Breast epithelium (tissue), 4 donors: ENCODE results near the gene CCDC157. TPM values are rescaled to one million over a fixed set of nuclear protein-coding genes. Genes with fewer than 3 reads are reported as not detected.

Experiments used
- DNase-seq, 2 donors: peaks; one replicate each; pipeline ENCODE4 v3.0.0-alpha.2; 2019; ENCODE audit warnings: low spot score in 2 of 2
- H3K27ac ChIP-seq, 2 donors: fragments of 200-600 bp; sonication (generic) in 1 of 2; one replicate each; pipeline ENCODE4 v1.5.1; 2016 to 2019; ENCODE audit warnings: mild to moderate bottlenecking in 1 of 2
- H3K27me3 ChIP-seq, 2 donors: fragments of 200-600 bp; sonication (generic) in 1 of 2; one replicate each; pipeline versions ENCODE4 v1.5.1 to v1.6.0; 2017 to 2019; ENCODE audit warnings: control low read depth in 1 of 2, mild to moderate bottlenecking in 1 of 2
- H3K36me3 ChIP-seq: fragments of 200-600 bp; one replicate; pipeline ENCODE4 v1.5.1; 2019
- H3K4me1 ChIP-seq, 2 donors: fragments of 200-600 bp; sonication (generic); one replicate each; pipeline ENCODE4 v1.5.1; 2016 to 2019; ENCODE audit warnings: control low read depth in 1 of 2
- H3K4me3 ChIP-seq, 3 donors: fragments of 200-600 bp; sonication (generic); 1 replicate in 2 of 3; 2 replicates in 1 of 3; pipeline ENCODE4 v1.5.1; 2016 to 2019; ENCODE audit warnings: mild to moderate bottlenecking in 3 of 3, moderate library complexity in 2 of 3
- H3K9me3 ChIP-seq, 2 donors: fragments of 200-600 bp; sonication (generic) in 1 of 2; one replicate each; pipeline ENCODE4 v1.5.1; 2016 to 2019; ENCODE audit warnings: control low read depth in 1 of 2
- POLR2A ChIP-seq: fragments of 450-650 bp; IDR thresholded peaks from one replicate; pipeline ENCODE4 v1.6.1; 2016; ENCODE audit warnings: antibody characterized with exemption, mild to moderate bottlenecking, moderate library complexity
- POLR2AphosphoS5 ChIP-seq, 3 donors: sonication (generic); formaldehyde crosslinking; IDR thresholded peaks; one replicate each; pipeline ENCODE4 v1.6.1; 2017; ENCODE audit warnings: antibody characterized with exemption in 3 of 3
- intact Hi-C: fragments of 100-400 bp; cut with DNase I; formaldehyde crosslinking; loops from one replicate; pipeline ENCODE4 v1.15.1; 2023; ENCODE audit warnings: low total_unique reads
- total RNA-seq, 3 donors: library from RNA; depleted of rRNA; stranded (reverse); fragments of >200 nt; gene quantifications; one replicate each; pipeline ENCODE4 v1.1.0, GENCODE V29; 2016
- TF ChIP-seq, protein P1 (sequence below), 3 donors: fragments of 450-650 bp; IDR thresholded peaks; one replicate each; pipeline ENCODE4 v1.5.1; 2016 to 2017; ENCODE audit warnings: antibody characterized with exemption in 3 of 3, mild to moderate bottlenecking in 3 of 3, moderate library complexity in 3 of 3

Gene CCDC157
- total RNA-seq, 3 donors from 2014 or later, result 2.6 to 7.5 (median 6.6) TPM

DNA sequence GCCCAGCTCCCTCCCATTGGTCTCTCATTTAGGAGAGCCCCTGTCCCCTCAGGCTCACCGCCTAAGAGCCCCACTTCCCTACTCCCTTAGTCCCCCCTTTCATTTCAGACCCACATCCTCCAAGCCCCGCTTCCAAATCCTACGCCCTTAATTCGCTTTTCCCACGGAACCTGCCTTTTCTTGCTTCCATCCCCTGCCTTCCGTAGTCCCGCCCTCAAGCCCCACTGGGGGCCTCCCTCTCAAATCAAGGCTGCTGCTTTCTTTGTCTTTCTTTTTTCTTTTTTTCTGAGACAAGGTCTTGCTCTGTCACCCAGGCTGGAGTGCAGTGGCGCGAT lies 396 bp downstream of the CCDC157 start:
- no peaks in the 10 kb centered on the region for H3K36me3 ChIP-seq
- intact Hi-C loops, result no loop called here
- H3K27ac ChIP-seq, result peak overlapping the region; percentile 98 to 99
- no peaks in the 10 kb centered on the region for H3K9me3 ChIP-seq
- H3K27me3 ChIP-seq, result no peaks in the 10 kb centered on the region
- H3K4me3 ChIP-seq, result peak overlapping the region; percentile 82 to 97 (median 91)
- H3K4me1 ChIP-seq, result peaks cover 0 to 11% of the 10 kb centered on the region in 2 donors
- TF ChIP-seq POLR2A, result no peak
- no peak for TF ChIP-seq POLR2AphosphoS5 (IDR thresholded peaks at IDR 0.05)
- TF ChIP-seq, protein P1, sequence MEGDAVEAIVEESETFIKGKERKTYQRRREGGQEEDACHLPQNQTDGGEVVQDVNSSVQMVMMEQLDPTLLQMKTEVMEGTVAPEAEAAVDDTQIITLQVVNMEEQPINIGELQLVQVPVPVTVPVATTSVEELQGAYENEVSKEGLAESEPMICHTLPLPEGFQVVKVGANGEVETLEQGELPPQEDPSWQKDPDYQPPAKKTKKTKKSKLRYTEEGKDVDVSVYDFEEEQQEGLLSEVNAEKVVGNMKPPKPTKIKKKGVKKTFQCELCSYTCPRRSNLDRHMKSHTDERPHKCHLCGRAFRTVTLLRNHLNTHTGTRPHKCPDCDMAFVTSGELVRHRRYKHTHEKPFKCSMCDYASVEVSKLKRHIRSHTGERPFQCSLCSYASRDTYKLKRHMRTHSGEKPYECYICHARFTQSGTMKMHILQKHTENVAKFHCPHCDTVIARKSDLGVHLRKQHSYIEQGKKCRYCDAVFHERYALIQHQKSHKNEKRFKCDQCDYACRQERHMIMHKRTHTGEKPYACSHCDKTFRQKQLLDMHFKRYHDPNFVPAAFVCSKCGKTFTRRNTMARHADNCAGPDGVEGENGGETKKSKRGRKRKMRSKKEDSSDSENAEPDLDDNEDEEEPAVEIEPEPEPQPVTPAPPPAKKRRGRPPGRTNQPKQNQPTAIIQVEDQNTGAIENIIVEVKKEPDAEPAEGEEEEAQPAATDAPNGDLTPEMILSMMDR (IDR thresholded peaks at IDR 0.05), result no peak
- no peak for DNase-seq

DNA sequence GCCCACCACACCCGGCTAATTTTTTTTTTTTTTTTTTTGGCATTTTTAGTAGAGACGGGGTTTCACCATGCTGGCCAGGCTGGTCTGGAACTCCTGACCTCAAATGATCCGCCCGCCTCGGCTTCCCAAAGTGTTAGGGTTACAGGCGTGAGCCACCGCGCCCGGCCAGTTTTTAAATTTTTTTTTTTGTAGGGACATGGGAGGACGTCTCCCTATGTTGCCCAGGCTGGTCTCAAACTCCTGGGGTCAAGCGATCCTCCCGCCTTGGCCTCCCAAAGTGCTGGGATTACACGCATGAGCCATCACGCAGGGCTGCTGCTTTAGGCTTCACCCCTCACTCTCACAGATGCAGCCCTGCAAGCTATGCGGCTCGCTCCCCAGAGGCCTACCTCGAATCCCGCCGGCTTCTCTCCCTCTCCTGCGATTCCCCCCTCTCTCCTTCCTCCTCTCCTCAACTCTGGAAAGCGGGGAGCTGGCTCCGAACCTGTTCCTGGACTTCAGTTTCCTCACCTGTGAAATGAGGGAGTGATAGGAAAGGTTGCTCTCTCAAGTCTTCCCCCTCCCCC lies 926 bp downstream of the CCDC157 start:
- Histone ChIP-seq H3K27me3 (no peaks in the 10 kb centered on the region), H3K27ac (no peak overlapping the region), H3K4me1 (peaks cover 0 to 11% of the 10 kb centered on the region in 2 donors), H3K4me3 (peak overlapping the region in 2 of 3 donors; percentile 82 to 91), H3K36me3 (no peaks in the 10 kb centered on the region), H3K9me3 (no peaks in the 10 kb centered on the region)
- no peak for DNase-seq
- intact Hi-C loops, result no loop called here
- TF ChIP-seq POLR2AphosphoS5 (IDR thresholded peaks at IDR 0.05) (no peak), POLR2A (no peak)

DNA sequence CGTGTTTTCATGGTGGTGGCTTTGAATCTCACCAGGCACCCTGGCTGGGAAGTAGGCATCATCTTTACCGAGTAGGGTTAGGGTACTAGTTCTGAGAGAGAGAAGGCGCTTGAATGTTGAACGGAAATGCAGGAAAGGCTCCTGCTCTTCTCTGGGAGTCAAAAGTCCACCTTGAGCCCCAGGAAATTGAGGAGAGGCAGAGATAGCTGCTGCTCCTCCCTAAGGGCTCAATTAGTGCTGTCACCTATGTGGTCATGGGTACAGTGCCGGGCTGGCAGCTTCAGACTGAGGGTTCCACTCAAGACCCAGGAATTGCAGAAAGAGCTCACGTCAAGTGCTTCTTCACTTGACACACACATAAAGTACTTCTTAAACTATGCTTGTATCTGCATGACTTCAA lies 1.7 kb downstream of the CCDC157 start:
- TF ChIP-seq, protein P1 (IDR thresholded peaks at IDR 0.05), result no peak
- no peak for TF ChIP-seq POLR2AphosphoS5 (IDR thresholded peaks at IDR 0.05)
- TF ChIP-seq POLR2A, result no peak
- Histone ChIP-seq H3K4me1 (peaks cover 0 to 11% of the 10 kb centered on the region in 2 donors), H3K4me3 (no peak overlapping the region), H3K27ac (no peak overlapping the region), H3K36me3 (no peaks in the 10 kb centered on the region), H3K27me3 (no peaks in the 10 kb centered on the region), H3K9me3 (no peaks in the 10 kb centered on the region)
- intact Hi-C loops, result no loop called here
- no peak for DNase-seq

DNA sequence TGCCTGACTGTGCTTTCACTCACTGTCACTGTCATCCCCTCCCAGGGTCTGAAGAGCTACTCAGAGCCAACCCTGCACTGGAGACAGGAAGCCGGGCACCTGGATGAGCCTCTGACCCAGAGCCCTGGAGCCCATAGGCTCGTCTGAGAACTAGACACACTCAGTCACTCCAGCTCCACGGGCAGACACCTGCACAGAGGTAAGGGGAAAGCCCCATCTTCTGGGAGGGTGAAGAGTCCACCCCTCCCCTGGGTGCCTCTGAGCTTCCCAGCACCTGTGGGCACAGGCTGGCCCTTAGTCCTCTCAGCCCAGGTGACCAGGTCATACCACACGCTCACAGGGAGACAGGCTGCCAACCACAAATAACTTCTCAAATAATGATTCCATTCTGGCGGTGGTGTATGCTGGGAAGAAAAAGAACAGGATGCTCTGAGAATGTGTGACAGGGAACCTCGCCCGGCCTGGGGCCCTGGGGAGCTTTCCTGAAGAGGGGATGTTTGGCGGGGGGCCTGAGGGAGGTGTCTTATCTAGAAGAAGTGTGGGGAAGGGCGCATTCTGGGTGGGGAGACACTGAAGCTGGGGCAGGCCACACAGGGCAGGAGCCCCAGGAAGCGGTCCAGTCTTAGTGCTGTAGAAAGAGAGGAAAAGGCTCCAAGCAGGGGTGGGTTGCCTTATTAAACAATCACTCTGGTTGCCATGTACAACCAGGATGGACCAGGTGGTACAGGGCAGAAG lies 5.3 kb downstream of the CCDC157 start:
- Histone ChIP-seq H3K9me3 (no peaks in the 10 kb centered on the region), H3K4me3 (no peak overlapping the region), H3K27me3 (no peaks in the 10 kb centered on the region), H3K4me1 (no peaks in the 10 kb centered on the region), H3K36me3 (no peaks in the 10 kb centered on the region), H3K27ac (no peak overlapping the region)
- intact Hi-C loops, result no loop called here
- TF ChIP-seq, protein P1 (IDR thresholded peaks at IDR 0.05), result no peak
- TF ChIP-seq POLR2AphosphoS5 (IDR thresholded peaks at IDR 0.05), result no peak
- no peak for TF ChIP-seq POLR2A
- no peak for DNase-seq

DNA sequence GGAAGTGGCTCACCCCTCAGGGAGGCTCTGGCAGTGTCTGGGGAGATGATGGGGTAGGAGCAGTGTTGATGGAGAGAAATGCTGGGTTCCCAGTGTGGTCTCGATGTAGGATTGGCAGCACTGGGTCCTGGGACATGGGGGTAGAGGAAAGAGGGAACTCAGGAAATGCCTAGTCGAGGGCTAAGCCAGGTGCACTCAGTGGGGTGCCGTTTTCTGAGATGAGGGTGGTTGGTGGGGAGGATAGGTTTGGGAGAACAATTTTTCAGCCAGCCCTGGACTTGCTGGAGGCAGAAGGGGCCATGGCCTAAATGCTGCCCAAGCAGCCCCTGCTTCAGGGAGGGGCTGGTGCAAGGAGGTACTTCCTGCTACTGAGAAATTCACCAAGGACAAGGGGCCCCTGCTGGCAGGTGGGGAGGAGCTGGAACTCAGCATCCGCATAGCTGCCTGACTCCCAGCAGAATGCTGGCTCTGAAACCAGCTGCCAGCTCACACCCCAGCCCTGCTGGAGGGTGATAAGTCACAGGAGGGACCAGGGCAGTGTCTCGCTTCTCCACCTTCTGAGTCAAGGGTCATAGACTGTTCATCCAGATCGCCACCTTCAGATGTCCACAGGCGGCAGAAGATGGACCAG lies 6.0 kb downstream of the CCDC157 start:
- Histone ChIP-seq H3K4me1 (no peaks in the 10 kb centered on the region), H3K27ac (no peak overlapping the region), H3K4me3 (no peak overlapping the region), H3K36me3 (no peaks in the 10 kb centered on the region), H3K9me3 (no peaks in the 10 kb centered on the region), H3K27me3 (no peaks in the 10 kb centered on the region)
- DNase-seq, result no peak
- TF ChIP-seq, protein P1 (IDR thresholded peaks at IDR 0.05), result no peak
- no peak for TF ChIP-seq POLR2A
- TF ChIP-seq POLR2AphosphoS5 (IDR thresholded peaks at IDR 0.05), result no peak
- intact Hi-C loops, result no loop called here
